ENCODE results near the gene OR51V1. TPM values are rescaled to one million over a fixed set of nuclear protein-coding genes. Genes with fewer than 3 reads are reported as not detected.

Gene OR51V1
- total and polyA plus RNA-seq, 10 of the 15 experiments (the other 5 are each of a cell fraction or from before 2014, with no cell fraction given), result not detected

DNA sequence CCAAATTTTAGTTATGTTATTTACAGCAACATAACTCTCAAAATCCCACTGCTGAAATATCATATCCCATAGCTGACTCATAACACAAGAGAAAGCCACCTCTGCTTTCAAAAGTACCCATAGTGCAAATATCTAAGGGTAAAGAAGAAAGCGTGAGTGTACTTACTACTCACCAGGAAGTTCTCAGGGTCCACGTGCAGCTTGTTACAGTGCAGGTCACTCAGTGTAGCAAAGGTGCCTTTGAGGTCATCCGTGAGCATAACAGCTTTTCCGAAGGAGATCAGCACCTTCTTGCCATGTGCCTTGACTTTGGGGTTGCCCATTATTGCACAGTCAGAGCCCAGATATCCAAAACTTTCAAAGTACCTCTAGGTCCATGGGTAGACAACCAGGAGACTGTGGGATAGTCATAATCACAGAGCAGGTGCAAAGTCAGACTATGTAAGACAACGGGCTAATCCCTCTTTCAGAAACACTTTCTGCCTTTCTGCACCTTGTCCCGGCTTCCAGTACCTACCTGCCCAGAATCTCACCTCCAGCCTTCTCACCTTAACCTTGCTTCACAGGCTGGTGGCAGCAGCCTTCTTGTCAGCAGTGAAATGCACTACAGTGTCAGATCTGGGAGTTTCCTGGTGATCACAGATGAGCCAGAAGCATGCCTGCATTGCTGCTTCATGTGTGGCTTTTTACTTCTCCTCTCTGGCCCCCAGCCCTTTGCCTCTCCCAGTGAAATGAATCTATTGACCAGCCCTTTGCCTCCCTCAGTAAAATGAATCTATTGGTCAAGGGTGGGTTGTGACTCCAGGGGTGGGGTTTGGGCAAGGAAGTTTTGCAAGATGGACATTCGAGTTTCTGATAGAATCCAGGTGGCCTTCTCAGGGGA lies 42.7 kb upstream of the OR51V1 start:
- no TSS peak for BruUV-seq (replicated peaks)
- ChIA-PET RAD21 (ENCODE audit: unreplicated experiment) (no interaction called here), POLR2A (no interaction called here), SMC1A (ENCODE audit: uncharacterized antibody, unreplicated experiment) (no interaction called here), CTCF (interaction anchor here (0.6 kb wide), 1 partner anchor 358 kb away, joined by 3 read pairs; no protein-coding TSS in a partner anchor)
- in situ Hi-C loops (cut with MboI) (no loop called here), intact Hi-C loops (cut with micrococcal nuclease; ENCODE audit: unreplicated experiment) (no loop called here)
- no peak overlapping the region for H3K9ac ChIP-seq (ENCODE audit: control insufficient read depth, insufficient read depth, low read length)
- FAIRE-seq (no peak), DNase-seq (ENCODE audit: low read depth, low spot score) (no peak), ATAC-seq (peak; percentile 40; the same call in 1 of the 3 replicates)
- H2AFZ ChIP-seq (ENCODE audit: control insufficient read depth, low read depth, low read length), result no peak overlapping the region
- no peaks in the 10 kb centered on the region for H4K20me1 ChIP-seq (ENCODE audit: control insufficient read depth, insufficient read depth)
- H3K27ac ChIP-seq (ENCODE audit: control insufficient read depth, insufficient read depth), result no peak overlapping the region
- no peaks in the 10 kb centered on the region for H3K4me1 ChIP-seq (ENCODE audit: control insufficient read depth, insufficient read depth, low read length)
- 7% methylated on average over 7 of the region's 7 CpGs for WGBS (ENCODE audit: insufficient coverage, insufficient replicate concordance, low lambda C conversion rate, missing lambda C conversion rate)
- H3K4me3 ChIP-seq, result no peak overlapping the region
- H3K36me3 ChIP-seq (ENCODE audit: control insufficient read depth in 2 of 2, insufficient read depth in 2 of 2, low read length in 1 of 2), result no peaks in the 10 kb centered on the region
- no peaks in the 10 kb centered on the region for H3K9me3 ChIP-seq (replicated peaks; ENCODE audit: control insufficient read depth, insufficient read depth, low read length)
- no peak overlapping the region for H3K4me2 ChIP-seq (ENCODE audit: control insufficient read depth, insufficient read depth)
- TF ChIP-seq, protein P1, sequence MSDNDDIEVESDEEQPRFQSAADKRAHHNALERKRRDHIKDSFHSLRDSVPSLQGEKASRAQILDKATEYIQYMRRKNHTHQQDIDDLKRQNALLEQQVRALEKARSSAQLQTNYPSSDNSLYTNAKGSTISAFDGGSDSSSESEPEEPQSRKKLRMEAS (IDR thresholded peaks at IDR 0.05; ENCODE audit: low read depth, low read length), result no peak
- TF ChIP-seq CREB1 (IDR thresholded peaks at IDR 0.05; ENCODE audit: low read depth) (no peak), TCF12 (IDR thresholded peaks at IDR 0.05; ENCODE audit: low read depth, low read length) (no peak), MEF2A (IDR thresholded peaks at IDR 0.05; ENCODE audit: insufficient read depth, low read depth, low read length) (no peak), BHLHE40 (IDR thresholded peaks at IDR 0.05; ENCODE audit: borderline replicate concordance in 1 of 2, low read depth in 2 of 2, low read length in 1 of 2) (peak in 1 of 2 experiments; percentile 47; a peak in 1 of 4 replicates)
- peaks cover 0 to 2% of the 10 kb centered on the region in 2 experiments; a peak in 2 of 4 replicates for H3K27me3 ChIP-seq (replicated peaks in 1 of 2; ENCODE audit: control insufficient read depth in 2 of 2, insufficient read depth in 2 of 2, low read length in 1 of 2)
- H3K79me2 ChIP-seq (ENCODE audit: control insufficient read depth, insufficient read depth, low read length), result no peaks in the 10 kb centered on the region

DNA sequence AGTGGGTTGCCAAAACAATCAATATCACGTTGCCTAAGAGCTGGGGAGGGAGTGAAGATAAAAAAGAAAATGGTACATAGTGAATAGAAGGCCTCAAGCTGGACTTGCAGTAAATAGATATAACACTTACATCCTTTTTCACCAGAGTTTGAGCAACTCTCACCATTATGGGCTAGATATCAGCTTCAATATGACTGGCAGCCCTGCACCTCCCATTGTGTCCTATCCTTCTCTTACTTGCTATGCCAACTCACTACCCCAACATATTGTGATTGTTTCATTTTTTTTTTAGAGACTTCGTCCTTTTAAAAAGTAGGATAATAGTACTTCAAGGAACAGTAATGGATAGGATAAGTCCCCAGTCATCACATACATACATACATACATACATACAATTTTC lies 41.7 kb upstream of the OR51V1 start:
- in situ Hi-C loops (cut with MboI), result no loop called here
- H3K4me3 ChIP-seq, result no peak overlapping the region
- SMC1A ChIA-PET (ENCODE audit: uncharacterized antibody, unreplicated experiment), result no interaction called here
- POLR2A ChIA-PET, result no interaction called here
- H3K9me3 ChIP-seq (replicated peaks; ENCODE audit: control insufficient read depth, insufficient read depth, low read length), result no peaks in the 10 kb centered on the region
- whole genome bisulfite sequencing (ENCODE audit: insufficient coverage, insufficient replicate concordance, low lambda C conversion rate, missing lambda C conversion rate), result 0% methylated on average over 2 of the region's 2 CpGs
- ATAC-seq (no peak), FAIRE-seq (no peak), DNase-seq (ENCODE audit: low read depth, low spot score) (no peak)
- no peaks in the 10 kb centered on the region for H3K36me3 ChIP-seq (ENCODE audit: control insufficient read depth in 2 of 2, insufficient read depth in 2 of 2, low read length in 1 of 2)
- no peaks in the 10 kb centered on the region for H4K20me1 ChIP-seq (ENCODE audit: control insufficient read depth, insufficient read depth)
- no peaks in the 10 kb centered on the region for H3K79me2 ChIP-seq (ENCODE audit: control insufficient read depth, insufficient read depth, low read length)
- RAD21 ChIA-PET (ENCODE audit: unreplicated experiment), result no interaction called here
- H3K4me2 ChIP-seq (ENCODE audit: control insufficient read depth, insufficient read depth), result no peak overlapping the region
- intact Hi-C loops (cut with micrococcal nuclease; ENCODE audit: unreplicated experiment), result no loop called here
- H3K9ac ChIP-seq (ENCODE audit: control insufficient read depth, insufficient read depth, low read length), result no peak overlapping the region
- H2AFZ ChIP-seq (ENCODE audit: control insufficient read depth, low read depth, low read length), result no peak overlapping the region
- no TSS peak for BruUV-seq (replicated peaks)
- peaks cover 0 to 2% of the 10 kb centered on the region in 2 experiments; a peak in 1 of 4 replicates for H3K27me3 ChIP-seq (replicated peaks in 1 of 2; ENCODE audit: control insufficient read depth in 2 of 2, insufficient read depth in 2 of 2, low read length in 1 of 2)
- no peaks in the 10 kb centered on the region for H3K4me1 ChIP-seq (ENCODE audit: control insufficient read depth, insufficient read depth, low read length)
- CTCF ChIA-PET, result interaction anchor here (0.6 kb wide), 1 partner anchor 359 kb away, joined by 3 read pairs; no protein-coding TSS in a partner anchor
- H3K27ac ChIP-seq (ENCODE audit: control insufficient read depth, insufficient read depth), result no peak overlapping the region
- TF ChIP-seq RBBP5 (conservative IDR thresholded peaks at IDR 0.05) (no peak), CHD4 (IDR thresholded peaks at IDR 0.05) (no peak), KAT2A (conservative IDR thresholded peaks at IDR 0.05; ENCODE audit: control insufficient read depth, low read depth, low read length) (no peak), NFIC (IDR thresholded peaks at IDR 0.05; ENCODE audit: low read depth, low read length) (no peak), ZNF24 (IDR thresholded peaks at IDR 0.05) (no peak), MEF2A (IDR thresholded peaks at IDR 0.05; ENCODE audit: insufficient read depth, low read depth, low read length) (no peak)
- TF ChIP-seq, protein P2, sequence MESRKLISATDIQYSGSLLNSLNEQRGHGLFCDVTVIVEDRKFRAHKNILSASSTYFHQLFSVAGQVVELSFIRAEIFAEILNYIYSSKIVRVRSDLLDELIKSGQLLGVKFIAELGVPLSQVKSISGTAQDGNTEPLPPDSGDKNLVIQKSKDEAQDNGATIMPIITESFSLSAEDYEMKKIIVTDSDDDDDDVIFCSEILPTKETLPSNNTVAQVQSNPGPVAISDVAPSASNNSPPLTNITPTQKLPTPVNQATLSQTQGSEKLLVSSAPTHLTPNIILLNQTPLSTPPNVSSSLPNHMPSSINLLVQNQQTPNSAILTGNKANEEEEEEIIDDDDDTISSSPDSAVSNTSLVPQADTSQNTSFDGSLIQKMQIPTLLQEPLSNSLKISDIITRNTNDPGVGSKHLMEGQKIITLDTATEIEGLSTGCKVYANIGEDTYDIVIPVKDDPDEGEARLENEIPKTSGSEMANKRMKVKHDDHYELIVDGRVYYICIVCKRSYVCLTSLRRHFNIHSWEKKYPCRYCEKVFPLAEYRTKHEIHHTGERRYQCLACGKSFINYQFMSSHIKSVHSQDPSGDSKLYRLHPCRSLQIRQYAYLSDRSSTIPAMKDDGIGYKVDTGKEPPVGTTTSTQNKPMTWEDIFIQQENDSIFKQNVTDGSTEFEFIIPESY (IDR thresholded peaks at IDR 0.05), result no peak
- TF ChIP-seq, protein P3, sequence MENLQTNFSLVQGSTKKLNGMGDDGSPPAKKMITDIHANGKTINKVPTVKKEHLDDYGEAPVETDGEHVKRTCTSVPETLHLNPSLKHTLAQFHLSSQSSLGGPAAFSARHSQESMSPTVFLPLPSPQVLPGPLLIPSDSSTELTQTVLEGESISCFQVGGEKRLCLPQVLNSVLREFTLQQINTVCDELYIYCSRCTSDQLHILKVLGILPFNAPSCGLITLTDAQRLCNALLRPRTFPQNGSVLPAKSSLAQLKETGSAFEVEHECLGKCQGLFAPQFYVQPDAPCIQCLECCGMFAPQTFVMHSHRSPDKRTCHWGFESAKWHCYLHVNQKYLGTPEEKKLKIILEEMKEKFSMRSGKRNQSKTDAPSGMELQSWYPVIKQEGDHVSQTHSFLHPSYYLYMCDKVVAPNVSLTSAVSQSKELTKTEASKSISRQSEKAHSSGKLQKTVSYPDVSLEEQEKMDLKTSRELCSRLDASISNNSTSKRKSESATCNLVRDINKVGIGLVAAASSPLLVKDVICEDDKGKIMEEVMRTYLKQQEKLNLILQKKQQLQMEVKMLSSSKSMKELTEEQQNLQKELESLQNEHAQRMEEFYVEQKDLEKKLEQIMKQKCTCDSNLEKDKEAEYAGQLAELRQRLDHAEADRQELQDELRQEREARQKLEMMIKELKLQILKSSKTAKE (IDR thresholded peaks at IDR 0.05; ENCODE audit: low read depth, poor library complexity, severe bottlenecking), result no peak
